Nephron (organoid): ENCODE measurements around the gene TNFAIP1.

Experiments used
- H3K27ac Mint-ChIP-seq, 3 experiments: 2 replicates each; pipeline ENCODE4 v1.8.0; 2020; ENCODE audit warnings: mixed read lengths in 3 of 3, mild to moderate bottlenecking in 2 of 3, moderate library complexity in 1 of 3
- H3K27me3 Mint-ChIP-seq: 2 replicates; pipeline ENCODE4 v1.8.0; 2021; ENCODE audit warnings: low read depth, mild to moderate bottlenecking, moderate library complexity, mixed read lengths
- H3K36me3 Mint-ChIP-seq: 2 replicates; pipeline ENCODE4 v1.8.0; 2020; ENCODE audit warnings: low read depth, mixed read lengths
- H3K4me1 Mint-ChIP-seq: 2 replicates; pipeline ENCODE4 v1.8.0; 2020; ENCODE audit warnings: mixed read lengths
- H3K4me3 Mint-ChIP-seq, 3 experiments: 2 replicates each; pipeline ENCODE4 v1.8.0; 2020; ENCODE audit warnings: mild to moderate bottlenecking in 3 of 3, mixed read lengths in 3 of 3, moderate library complexity in 2 of 3
- H3K9me3 Mint-ChIP-seq: 2 replicates; pipeline ENCODE4 v1.8.0; 2020; ENCODE audit warnings: mixed read lengths
- CTCF ChIP-seq, 3 experiments: fragments of 200-600 bp; sonication (generic); IDR thresholded peaks; one replicate each; pipeline ENCODE4 v1.5.0; 2021; ENCODE audit warnings: antibody characterized with exemption in 3 of 3; ENCODE audit not compliant: unreplicated experiment in 3 of 3

TNFAIP1 gene

GRCh38 chr17:28345419-28346198 is 10.0 kb downstream of the TNFAIP1 start:
- TF ChIP-seq CTCF (IDR thresholded peaks at IDR 0.05; ENCODE audit: unreplicated experiment in 3 of 3) = no peak
- Mint-ChIP-seq H3K27ac (no peak overlapping the region), H3K4me3 (no peak overlapping the region)

GRCh38 chr17:28346199-28346580 is 10.6 kb downstream of the TNFAIP1 start:
- no peak overlapping the region for H3K4me3 Mint-ChIP-seq
- no peaks in the 10 kb centered on the region for H3K9me3 Mint-ChIP-seq
- no peaks in the 10 kb centered on the region for H3K4me1 Mint-ChIP-seq
- no peaks in the 10 kb centered on the region for H3K27me3 Mint-ChIP-seq
- no peak for TF ChIP-seq CTCF (IDR thresholded peaks at IDR 0.05; ENCODE audit: unreplicated experiment in 3 of 3)
- peak overlapping the region in 1 of 3 experiments; percentile 72 for H3K27ac Mint-ChIP-seq
- H3K36me3 Mint-ChIP-seq = peaks cover 61% of the 10 kb centered on the region

More at GRCh38 chr17:28345419-28346198, 10.0 kb downstream of the TNFAIP1 start:
- Mint-ChIP-seq H3K27me3 (no peaks in the 10 kb centered on the region), H3K36me3 (peaks cover 57% of the 10 kb centered on the region), H3K4me1 (no peaks in the 10 kb centered on the region), H3K9me3 (no peaks in the 10 kb centered on the region)

GRCh38 chr17:28346746-28347246 is 11.2 kb downstream of the TNFAIP1 start:
- peak in 1 of 3 experiments; percentile 22 for TF ChIP-seq CTCF (IDR thresholded peaks at IDR 0.05; ENCODE audit: unreplicated experiment in 3 of 3)
- peak overlapping the region in 1 of 3 experiments; percentile 72 for H3K27ac Mint-ChIP-seq
- peaks cover 67% of the 10 kb centered on the region for H3K36me3 Mint-ChIP-seq
- H3K4me1 Mint-ChIP-seq = no peaks in the 10 kb centered on the region
- no peaks in the 10 kb centered on the region for H3K27me3 Mint-ChIP-seq
- H3K4me3 Mint-ChIP-seq = no peak overlapping the region
- no peaks in the 10 kb centered on the region for H3K9me3 Mint-ChIP-seq

- no peak for TF ChIP-seq CTCF (IDR thresholded peaks at IDR 0.05; ENCODE audit: unreplicated experiment in 3 of 3)
- peak overlapping the region in 1 of 3 experiments; percentile 72 for H3K27ac Mint-ChIP-seq
Observed at GRCh38 chr17:28347261-28347891, 11.8 kb downstream of the TNFAIP1 start.

GRCh38 chr17:28348979-28349378 is 13.4 kb downstream of the TNFAIP1 start:
- Mint-ChIP-seq H3K4me3 (no peak overlapping the region), H3K4me1 (no peaks in the 10 kb centered on the region), H3K27me3 (no peaks in the 10 kb centered on the region), H3K36me3 (peaks cover 67% of the 10 kb centered on the region), H3K9me3 (no peaks in the 10 kb centered on the region), H3K27ac (no peak overlapping the region)
- no peak for TF ChIP-seq CTCF (IDR thresholded peaks at IDR 0.05; ENCODE audit: unreplicated experiment in 3 of 3)

More at GRCh38 chr17:28347261-28347891, 11.8 kb downstream of the TNFAIP1 start:
- no peaks in the 10 kb centered on the region for H3K27me3 Mint-ChIP-seq
- no peak overlapping the region for H3K4me3 Mint-ChIP-seq
- H3K9me3 Mint-ChIP-seq = no peaks in the 10 kb centered on the region
- H3K4me1 Mint-ChIP-seq = no peaks in the 10 kb centered on the region
- H3K36me3 Mint-ChIP-seq = peaks cover 66% of the 10 kb centered on the region
